H1 (cell line): ENCODE measurements around the gene TMEM266. TPM values are rescaled to one million over a fixed set of nuclear protein-coding genes. Genes with fewer than 3 reads are reported as not detected.

Source experiments
- CTCF ChIA-PET: fragments of 300-600 bp; sonication (Branson Sonifier 250); formaldehyde crosslinking; loops from one replicate; lab custom pipeline; 2021; ENCODE audit not compliant: partially characterized antibody; lab: Charles Lee
- POLR2A ChIA-PET: fragments of 300-600 bp; sonication (Branson Sonifier 250); formaldehyde crosslinking; loops from one replicate; lab custom pipeline; 2021; ENCODE audit warnings: inconsistent platforms; ENCODE audit not compliant: partially characterized antibody; lab: Charles Lee
- DNase-seq, 2 experiments: peaks; one replicate each; pipeline versions ENCODE4 v3.0.0 to v3.0.0-alpha.2; 2010 to 2022; ENCODE audit warnings: low spot score in 2 of 2, low read depth in 1 of 2, mixed read lengths in 1 of 2
- FAIRE-seq: peaks from 2 replicates; lab custom pipeline; 2011; peaks lifted over from hg19 to GRCh38; lab: Jason Lieb, UNC
- H2AFZ ChIP-seq: 2 replicates; pipeline ENCODE4 v1.8.1; 2012; ENCODE audit warnings: low read length, inconsistent platforms
- H2AK5ac ChIP-seq: 2 replicates; pipeline ENCODE4 v1.6.1; 2013; ENCODE audit warnings: low read depth, low read length
- H2BK120ac ChIP-seq: replicated peaks from 2 replicates; pipeline ENCODE3; 2013; ENCODE audit warnings: low read depth, low read length, inconsistent platforms
- H2BK12ac ChIP-seq: 2 replicates; pipeline ENCODE4 v1.6.1; 2013; ENCODE audit warnings: low read depth, low read length
- H2BK15ac ChIP-seq: 2 replicates; pipeline ENCODE4 v1.6.1; 2013; ENCODE audit warnings: low read length
- H2BK20ac ChIP-seq: 2 replicates; pipeline ENCODE4 v1.6.1; 2013; ENCODE audit warnings: low read length
- H2BK5ac ChIP-seq: 2 replicates; pipeline ENCODE4 v1.6.1; 2013; ENCODE audit warnings: low read depth, low read length
- H3K14ac ChIP-seq: 2 replicates; pipeline ENCODE4 v1.6.1; 2013; ENCODE audit warnings: inconsistent platforms; ENCODE audit not compliant: insufficient read length
- H3K18ac ChIP-seq: 2 replicates; pipeline ENCODE4 v1.6.1; 2013; ENCODE audit warnings: low read length; ENCODE audit errors: extremely low read depth
- H3K23ac ChIP-seq: 2 replicates; pipeline ENCODE4 v1.6.1; 2013; ENCODE audit warnings: inconsistent platforms; ENCODE audit not compliant: insufficient read length
- H3K23me2 ChIP-seq: 2 replicates; pipeline ENCODE4 v1.6.1; 2013; ENCODE audit warnings: low read depth, low read length
- H3K27ac ChIP-seq: 2 replicates; pipeline ENCODE4 v1.6.1; 2011; ENCODE audit warnings: low read depth, low read length, inconsistent platforms
- H3K27me3 ChIP-seq, 4 experiments: replicated peaks in 1 of 4; 1 replicate in 1 of 4; 2 replicates in 3 of 4; pipeline versions ENCODE4 v1.6.1 to v1.8.1; 2011 to 2013; ENCODE audit warnings: low read length in 3 of 4, mild to moderate bottlenecking in 3 of 4, inconsistent platforms in 2 of 4, mixed read lengths in 2 of 4, moderate library complexity in 1 of 4; ENCODE audit not compliant: control insufficient read depth in 3 of 4, insufficient read depth in 3 of 4; ENCODE audit errors: extremely low read depth in 1 of 4
- H3K36me3 ChIP-seq, 4 experiments: 2 replicates each; pipeline versions ENCODE4 v1.6.1 to v1.8.1; 2011 to 2013; ENCODE audit warnings: mild to moderate bottlenecking in 4 of 4, low read length in 3 of 4, moderate library complexity in 2 of 4, control low read depth in 1 of 4, inconsistent platforms in 1 of 4; ENCODE audit not compliant: insufficient read depth in 4 of 4, control insufficient read depth in 2 of 4
- H3K4ac ChIP-seq: replicated peaks from 2 replicates; pipeline ENCODE3; 2013; ENCODE audit warnings: low read length, low read depth, mixed read lengths, inconsistent platforms; ENCODE audit not compliant: insufficient read length
- H3K4me1 ChIP-seq, 4 experiments: replicated peaks in 1 of 4; 1 replicate in 1 of 4; 2 replicates in 3 of 4; pipeline versions ENCODE4 v1.6.1 to v1.8.1; 2011 to 2013; ENCODE audit warnings: low read length in 3 of 4, inconsistent platforms in 2 of 4, mixed read lengths in 1 of 4; ENCODE audit not compliant: insufficient read depth in 4 of 4, control insufficient read depth in 3 of 4
- H3K4me2 ChIP-seq, 2 experiments: 2 replicates each; pipeline versions ENCODE4 v1.6.1 to v1.8.1; 2011 to 2013; ENCODE audit warnings: low read depth in 2 of 2, low read length in 2 of 2, control low read depth in 1 of 2, inconsistent platforms in 1 of 2, mild to moderate bottlenecking in 1 of 2; ENCODE audit not compliant: insufficient read depth in 1 of 2
- H3K4me3 ChIP-seq, 4 experiments: fragments of 200-600, 300-600 bp in 1 of 4; sonication (generic), shearing (Covaris generic), sonication (Bioruptor Twin) in 1 of 4; 2 replicates each; pipeline versions ENCODE4 v1.5.1 to v1.8.1; 2011 to 2016; ENCODE audit warnings: low read length in 4 of 4, low read depth in 3 of 4, control low read depth in 2 of 4, inconsistent platforms in 2 of 4, mild to moderate bottlenecking in 2 of 4, mixed read lengths in 1 of 4, moderate library complexity in 1 of 4; ENCODE audit not compliant: insufficient read depth in 2 of 4; ENCODE audit errors: extremely low read depth in 1 of 4
- H3K56ac ChIP-seq: replicated peaks from 2 replicates; pipeline ENCODE3; 2013; ENCODE audit warnings: low read depth, mild to moderate bottlenecking, mixed read lengths, low read length, inconsistent platforms; ENCODE audit not compliant: insufficient read length
- H3K79me1 ChIP-seq: 2 replicates; pipeline ENCODE4 v1.6.1; 2013; ENCODE audit warnings: low read depth, low read length, control low read depth
- H3K79me2 ChIP-seq, 2 experiments: 2 replicates each; pipeline versions ENCODE4 v1.6.1 to v1.8.1; 2012 to 2013; ENCODE audit warnings: low read length in 2 of 2, mild to moderate bottlenecking in 2 of 2, inconsistent platforms in 1 of 2; ENCODE audit not compliant: insufficient read depth in 2 of 2, control insufficient read depth in 1 of 2
- H3K9ac ChIP-seq, 4 experiments: replicated peaks in 1 of 4; 1 replicate in 1 of 4; 2 replicates in 3 of 4; pipeline versions ENCODE4 v1.6.1 to v1.8.1; 2011 to 2013; ENCODE audit warnings: low read depth in 3 of 4, low read length in 3 of 4, control low read depth in 2 of 4, mild to moderate bottlenecking in 2 of 4, moderate library complexity in 2 of 4, inconsistent platforms in 1 of 4; ENCODE audit errors: extremely low read depth in 1 of 4
- H3K9me3 ChIP-seq, 2 experiments: 2 replicates each; pipeline versions ENCODE4 v1.6.1 to v1.8.1; 2012 to 2013; ENCODE audit warnings: mild to moderate bottlenecking in 2 of 2, moderate library complexity in 2 of 2, control low read depth in 1 of 2, inconsistent platforms in 1 of 2, low read depth in 1 of 2, low read length in 1 of 2, mixed read lengths in 1 of 2; ENCODE audit not compliant: insufficient read depth in 2 of 2
- H4K20me1 ChIP-seq, 2 experiments: replicated peaks in 1 of 2; 2 replicates each; pipeline versions ENCODE3 to v1.8.1; 2011 to 2013; ENCODE audit warnings: inconsistent platforms in 2 of 2, low read length in 2 of 2, mild to moderate bottlenecking in 1 of 2; ENCODE audit not compliant: insufficient read depth in 2 of 2, control insufficient read depth in 1 of 2
- H4K5ac ChIP-seq: 2 replicates; pipeline ENCODE4 v1.6.1; 2013; ENCODE audit warnings: low read length, low read depth, mixed read lengths, inconsistent platforms; ENCODE audit not compliant: insufficient read length
- H4K8ac ChIP-seq: 2 replicates; pipeline ENCODE4 v1.8.0; 2013; ENCODE audit warnings: mild to moderate bottlenecking, moderate library complexity, low read length, inconsistent platforms; ENCODE audit not compliant: insufficient read depth; ENCODE audit errors: extremely low read depth
- H4K91ac ChIP-seq: replicated peaks from 2 replicates; pipeline ENCODE3; 2013; ENCODE audit warnings: low read length, mixed read lengths, inconsistent platforms; ENCODE audit not compliant: insufficient read length
- ASH2L ChIP-seq: fragments of 200-600, 300-600 bp; sonication (generic); IDR thresholded peaks from one replicate; pipeline ENCODE4 v1.7.1; 2017; ENCODE audit warnings: low read length
- CBX5 ChIP-seq: fragments of 300-800, 300-1000 bp; sonication (generic); IDR thresholded peaks from 2 replicates; pipeline ENCODE4 v1.7.1; 2016; ENCODE audit warnings: antibody characterized with exemption, low read length, low read depth
- CHD2 ChIP-seq: IDR thresholded peaks from 2 replicates; pipeline ENCODE4 v1.6.1; 2012; ENCODE audit warnings: low read length, improper control_type of control experiment
- FOSL1 ChIP-seq: IDR thresholded peaks from 2 replicates; pipeline ENCODE4 v1.6.1; 2011; ENCODE audit warnings: mild to moderate bottlenecking, low read depth, low read length, moderate library complexity; ENCODE audit not compliant: insufficient read depth
- GABPA ChIP-seq: IDR thresholded peaks from 2 replicates; pipeline ENCODE4 v1.6.1; 2011; ENCODE audit warnings: mild to moderate bottlenecking, low read length, moderate library complexity, borderline replicate concordance; ENCODE audit not compliant: insufficient read depth
- HDAC2 ChIP-seq, 2 experiments: fragments of 300-600 bp in 1 of 2; sonication (generic) in 1 of 2; IDR thresholded peaks; 2 replicates each; pipeline ENCODE4 v1.6.1; 2011 to 2012; ENCODE audit warnings: low read depth in 2 of 2, low read length in 2 of 2, mild to moderate bottlenecking in 2 of 2, moderate library complexity in 2 of 2, borderline replicate concordance in 1 of 2, inconsistent platforms in 1 of 2
- JUN ChIP-seq: IDR thresholded peaks from 2 replicates; pipeline ENCODE4 v1.6.1; 2011; ENCODE audit warnings: low read depth, mild to moderate bottlenecking, improper control_type of control experiment, low read length
- KDM4A ChIP-seq: IDR thresholded peaks from one replicate; pipeline ENCODE4 v1.7.1; 2012; ENCODE audit warnings: low read depth, mild to moderate bottlenecking, moderate library complexity, low read length, inconsistent platforms; ENCODE audit not compliant: severe bottlenecking
- POLR2A ChIP-seq, 2 experiments: IDR thresholded peaks; 1 replicate in 1 of 2; 2 replicates in 1 of 2; pipeline ENCODE4 v1.6.1; 2011; ENCODE audit warnings: low read depth in 2 of 2, low read length in 2 of 2, mild to moderate bottlenecking in 2 of 2; ENCODE audit errors: control extremely low read depth in 1 of 2
- POLR2AphosphoS5 ChIP-seq: IDR thresholded peaks from 2 replicates; pipeline ENCODE4 v1.6.1; 2011; ENCODE audit warnings: low read depth, low read length
- RXRA ChIP-seq: IDR thresholded peaks from 2 replicates; pipeline ENCODE4 v1.6.1; 2011; ENCODE audit warnings: low read depth, mild to moderate bottlenecking, low read length, moderate library complexity; ENCODE audit not compliant: insufficient read depth
- SIRT6 ChIP-seq: IDR thresholded peaks from one replicate; pipeline ENCODE4 v1.7.1; 2012; ENCODE audit warnings: low read length, inconsistent platforms
- SIX5 ChIP-seq: IDR thresholded peaks from 2 replicates; pipeline ENCODE4 v1.6.1; 2011; ENCODE audit warnings: mild to moderate bottlenecking, low read depth, low read length
- TAF1 ChIP-seq: IDR thresholded peaks from 2 replicates; pipeline ENCODE4 v1.6.1; 2011; ENCODE audit warnings: mild to moderate bottlenecking, low read depth, low read length
- TBP ChIP-seq: IDR thresholded peaks from 2 replicates; pipeline ENCODE4 v1.6.1; 2011; ENCODE audit warnings: low read depth, low read length, improper control_type of control experiment
- YY1 ChIP-seq: IDR thresholded peaks from 2 replicates; pipeline ENCODE4 v1.6.1; 2011; ENCODE audit warnings: low read depth, mild to moderate bottlenecking, low read length
- WGBS, 2 experiments: shearing (Covaris generic) in 1 of 2; methylation state at CpG; one replicate each; pipeline versions ENCODE4 v1.1.6 to v1.1.7; 2013 to 2015; ENCODE audit warnings: low lambda C conversion rate in 2 of 2, mixed read lengths in 2 of 2, inconsistent platforms in 1 of 2, low coverage in 1 of 2, missing lambda C conversion rate in 1 of 2; ENCODE audit not compliant: insufficient replicate concordance in 2 of 2, insufficient coverage in 1 of 2, insufficient read length in 1 of 2; ENCODE audit errors: extremely low coverage in 1 of 2, missing lambda C conversion rate in 1 of 2; 5-methylcytosine and 5-hydroxymethylcytosine counted together
- polyA plus RNA-seq, 7 experiments: library from polyadenylated mRNA; depleted of rRNA in 3 of 7; stranded (reverse) in 5 of 7; unstranded in 2 of 7; fragments of >200 nt in 5 of 7; fragments of 200-250 nt in 2 of 7; gene quantifications; 1 replicate in 5 of 7; 2 replicates in 1 of 7; 4 replicates in 1 of 7; pipeline versions ENCODE4 v1.2.1 to v1.2.3, GENCODE V29; 2011 to 2013; ENCODE audit warnings: missing spikeins in 2 of 7, mixed read lengths in 2 of 7
- total RNA-seq: library from RNA; stranded (reverse); fragmentation: NEBNext Ultra II Directional; extraction: Animal tissue kit (Norgen Biotek cat#: 25700); gene quantifications from 2 replicates; pipeline ENCODE4 v1.2.1, GENCODE V29; 2021

TMEM266 gene
- total and polyA plus RNA-seq, 2 of the 8 experiments (the other 6 are each of a cell fraction or from before 2014, with no cell fraction given) = 2.6 TPM

GRCh38 chr15:76193934-76194333, 134.1 kb downstream of the TMEM266 start:
- Histone ChIP-seq H3K4me1 (peaks cover 0 to 8% (median under 1%) of the 10 kb centered on the region in 4 experiments; a peak in 2 of 7 replicates), H3K23me2 (no peaks in the 10 kb centered on the region), H3K27ac (no peak overlapping the region), H3K23ac (no peak overlapping the region), H2AK5ac (no peak overlapping the region), H3K9ac (no peak overlapping the region), H4K5ac (no peak overlapping the region), H2AFZ (no peak overlapping the region), H3K4me2 (no peak overlapping the region), H3K4me3 (no peak overlapping the region), H3K18ac (no peak overlapping the region), H3K79me1 (no peaks in the 10 kb centered on the region), H4K91ac (no peak overlapping the region), H2BK15ac (no peak overlapping the region), H3K4ac (no peak overlapping the region), H2BK5ac (no peak overlapping the region), H2BK120ac (no peak overlapping the region), H2BK20ac (no peak overlapping the region), H3K9me3 (no peaks in the 10 kb centered on the region), H4K20me1 (no peaks in the 10 kb centered on the region), H2BK12ac (no peak overlapping the region), H4K8ac (peak overlapping the region; percentile 23; the same call in 1 of the 2 replicates), H3K56ac (no peak overlapping the region), H3K79me2 (no peaks in the 10 kb centered on the region), H3K36me3 (no peaks in the 10 kb centered on the region), H3K14ac (no peak overlapping the region), H3K27me3 (peaks cover 0 to 9% (median 7%) of the 10 kb centered on the region in 4 experiments; a peak in 4 of 7 replicates)
- DNase-seq (no peak), FAIRE-seq (no peak)
- CTCF ChIA-PET = interaction anchor here (0.6 to 9.1 kb wide), 10 partner anchors 12 to 989 kb away, joined by 3 to 130 read pairs (median 3); partner anchors contain the start of gene ISL2
- 85% methylated on average over 8 of the region's 8 CpGs; no CpG with 5 or more reads in 1 of the 2 experiments for WGBS, 2 experiments
- POLR2A ChIA-PET = interaction anchor here (0.6 to 3.8 kb wide), 4 partner anchors 17 to 351 kb away, joined by 3 to 18 read pairs (median 3); partner anchors contain the start of genes ISL2 and UBE2Q2
- no peak for TF ChIP-seq TBP
- no peak for TF ChIP-seq FOSL1
- no peak for TF ChIP-seq YY1
- no peak for TF ChIP-seq SIX5
- TF ChIP-seq POLR2A (IDR thresholded peaks at IDR 0.05; ENCODE audit: control extremely low read depth in 1 of 2, low read depth in 2 of 2, low read length in 2 of 2) = no peak
- no peak for TF ChIP-seq TAF1
- no peak for TF ChIP-seq CBX5
- TF ChIP-seq HDAC2 (IDR thresholded peaks at IDR 0.05; ENCODE audit: borderline replicate concordance in 1 of 2, low read depth in 2 of 2, low read length in 2 of 2) = no peak
- no peak for TF ChIP-seq POLR2AphosphoS5
- no peak for TF ChIP-seq JUN
- no peak for TF ChIP-seq CHD2
- no peak for TF ChIP-seq GABPA
- no peak for TF ChIP-seq RXRA
- TF ChIP-seq KDM4A = no peak
- no peak for TF ChIP-seq ASH2L
- no peak for TF ChIP-seq SIRT6
